ENCODE measurements around the gene CCNQ.

CCNQ gene

DNA sequence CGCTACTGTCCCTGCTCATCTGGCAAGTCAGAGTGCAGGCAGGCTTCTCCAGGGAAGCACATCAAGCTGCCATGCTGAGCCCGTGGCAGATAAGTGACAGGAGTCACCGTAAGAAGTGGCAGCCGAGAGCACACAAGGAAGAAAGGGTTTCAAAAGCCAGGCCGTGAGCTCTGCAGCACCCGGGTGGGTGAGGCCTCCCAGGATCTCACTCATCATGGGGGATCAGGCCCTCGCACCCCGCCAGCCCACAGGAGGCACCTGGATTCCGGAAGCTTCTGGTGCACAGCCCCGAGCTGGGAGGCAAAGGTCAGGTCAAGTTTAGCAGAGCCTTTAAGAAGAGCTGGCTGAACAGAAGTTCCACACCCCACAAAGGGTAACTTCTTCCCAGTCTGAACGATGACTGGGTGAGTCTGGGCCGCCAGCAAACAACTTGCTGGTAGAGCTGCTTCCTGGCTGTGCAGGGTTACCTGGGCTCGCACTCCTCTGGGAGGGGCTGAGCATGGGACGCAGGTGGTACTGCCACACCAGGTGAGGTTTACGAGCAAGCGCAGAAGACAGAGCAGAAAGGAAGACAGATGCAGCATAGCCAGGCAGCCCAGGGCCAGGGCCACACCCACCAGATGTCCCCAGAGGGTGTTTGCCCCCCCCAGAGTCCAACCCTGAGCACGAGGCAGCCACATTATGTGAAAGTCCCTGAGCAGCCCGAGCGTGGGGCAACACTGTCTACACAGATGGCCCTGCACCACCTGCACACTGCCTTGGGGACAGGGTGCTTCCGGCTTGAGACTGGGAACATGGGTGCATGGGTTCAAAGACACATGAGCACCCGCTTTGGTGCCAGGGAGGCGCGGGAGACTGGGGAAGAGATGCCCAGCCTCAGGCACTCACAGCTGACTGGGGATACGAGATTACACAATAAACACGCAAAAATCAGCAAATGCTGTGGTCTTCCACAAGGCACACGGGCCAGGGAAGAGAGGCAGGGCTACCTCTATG lies 7.7 kb downstream of the CCNQ start:
- TF ChIP-seq EZH2 (optimal IDR thresholded peaks at IDR 0.05; ENCODE audit: low read depth, low read length) (no peak), EZH2phosphoT487 (IDR thresholded peaks at IDR 0.05; ENCODE audit: low read length) (no peak)
- TF ChIP-seq, protein P1, sequence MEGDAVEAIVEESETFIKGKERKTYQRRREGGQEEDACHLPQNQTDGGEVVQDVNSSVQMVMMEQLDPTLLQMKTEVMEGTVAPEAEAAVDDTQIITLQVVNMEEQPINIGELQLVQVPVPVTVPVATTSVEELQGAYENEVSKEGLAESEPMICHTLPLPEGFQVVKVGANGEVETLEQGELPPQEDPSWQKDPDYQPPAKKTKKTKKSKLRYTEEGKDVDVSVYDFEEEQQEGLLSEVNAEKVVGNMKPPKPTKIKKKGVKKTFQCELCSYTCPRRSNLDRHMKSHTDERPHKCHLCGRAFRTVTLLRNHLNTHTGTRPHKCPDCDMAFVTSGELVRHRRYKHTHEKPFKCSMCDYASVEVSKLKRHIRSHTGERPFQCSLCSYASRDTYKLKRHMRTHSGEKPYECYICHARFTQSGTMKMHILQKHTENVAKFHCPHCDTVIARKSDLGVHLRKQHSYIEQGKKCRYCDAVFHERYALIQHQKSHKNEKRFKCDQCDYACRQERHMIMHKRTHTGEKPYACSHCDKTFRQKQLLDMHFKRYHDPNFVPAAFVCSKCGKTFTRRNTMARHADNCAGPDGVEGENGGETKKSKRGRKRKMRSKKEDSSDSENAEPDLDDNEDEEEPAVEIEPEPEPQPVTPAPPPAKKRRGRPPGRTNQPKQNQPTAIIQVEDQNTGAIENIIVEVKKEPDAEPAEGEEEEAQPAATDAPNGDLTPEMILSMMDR (IDR thresholded peaks at IDR 0.05; ENCODE audit: low read length) = no peak
- DNase-seq = no peak
- H3K9ac ChIP-seq (ENCODE audit: low read length) = no peak overlapping the region
- no peaks in the 10 kb centered on the region for H3K79me2 ChIP-seq (ENCODE audit: low read length)
- no peaks in the 10 kb centered on the region for H4K20me1 ChIP-seq (ENCODE audit: insufficient read depth, low read length)
- no peak overlapping the region for H3K27ac ChIP-seq (ENCODE audit: low read length)
- H3K27me3 ChIP-seq (replicated peaks; ENCODE audit: insufficient read depth, low read length) = no peaks in the 10 kb centered on the region
- no peak overlapping the region for H3K4me2 ChIP-seq (ENCODE audit: low read depth, low read length)
- no peak overlapping the region for H2AFZ ChIP-seq (ENCODE audit: low read length)
- no peaks in the 10 kb centered on the region for H3K4me1 ChIP-seq (ENCODE audit: low read length)
- no peaks in the 10 kb centered on the region for H3F3A ChIP-seq (ENCODE audit: insufficient read depth, low read length)
- H3K4me3 ChIP-seq (ENCODE audit: low read length) = no peak overlapping the region
- H3K9me2 ChIP-seq (replicated peaks; ENCODE audit: insufficient read depth, low read length) = no peaks in the 10 kb centered on the region
- no peaks in the 10 kb centered on the region for H3K9me3 ChIP-seq (replicated peaks; ENCODE audit: insufficient read depth, low read length)
- no peaks in the 10 kb centered on the region for H3K36me3 ChIP-seq (replicated peaks; ENCODE audit: insufficient read depth, low read length)

GRCh38 chrX:153588782-153589446 lies 10.0 kb downstream of the CCNQ start:
- H3K79me2 ChIP-seq (ENCODE audit: low read length) = no peaks in the 10 kb centered on the region
- TF ChIP-seq EZH2 (optimal IDR thresholded peaks at IDR 0.05; ENCODE audit: low read depth, low read length) (no peak), EZH2phosphoT487 (IDR thresholded peaks at IDR 0.05; ENCODE audit: low read length) (no peak)
- TF ChIP-seq, protein P1 (IDR thresholded peaks at IDR 0.05; ENCODE audit: low read length) = no peak
- H3K4me1 ChIP-seq (ENCODE audit: low read length) = no peaks in the 10 kb centered on the region
- H3F3A ChIP-seq (ENCODE audit: insufficient read depth, low read length) = no peaks in the 10 kb centered on the region
- H2AFZ ChIP-seq (ENCODE audit: low read length) = no peak overlapping the region
- no peaks in the 10 kb centered on the region for H4K20me1 ChIP-seq (ENCODE audit: insufficient read depth, low read length)
- no peaks in the 10 kb centered on the region for H3K27me3 ChIP-seq (replicated peaks; ENCODE audit: insufficient read depth, low read length)
- H3K9me2 ChIP-seq (replicated peaks; ENCODE audit: insufficient read depth, low read length) = no peaks in the 10 kb centered on the region
- no peaks in the 10 kb centered on the region for H3K36me3 ChIP-seq (replicated peaks; ENCODE audit: insufficient read depth, low read length)
- no peak overlapping the region for H3K27ac ChIP-seq (ENCODE audit: low read length)
- no peak overlapping the region for H3K9ac ChIP-seq (ENCODE audit: low read length)
- no peak for DNase-seq
- no peaks in the 10 kb centered on the region for H3K9me3 ChIP-seq (replicated peaks; ENCODE audit: insufficient read depth, low read length)
- no peak overlapping the region for H3K4me2 ChIP-seq (ENCODE audit: low read depth, low read length)
- no peak overlapping the region for H3K4me3 ChIP-seq (ENCODE audit: low read length)

DNA sequence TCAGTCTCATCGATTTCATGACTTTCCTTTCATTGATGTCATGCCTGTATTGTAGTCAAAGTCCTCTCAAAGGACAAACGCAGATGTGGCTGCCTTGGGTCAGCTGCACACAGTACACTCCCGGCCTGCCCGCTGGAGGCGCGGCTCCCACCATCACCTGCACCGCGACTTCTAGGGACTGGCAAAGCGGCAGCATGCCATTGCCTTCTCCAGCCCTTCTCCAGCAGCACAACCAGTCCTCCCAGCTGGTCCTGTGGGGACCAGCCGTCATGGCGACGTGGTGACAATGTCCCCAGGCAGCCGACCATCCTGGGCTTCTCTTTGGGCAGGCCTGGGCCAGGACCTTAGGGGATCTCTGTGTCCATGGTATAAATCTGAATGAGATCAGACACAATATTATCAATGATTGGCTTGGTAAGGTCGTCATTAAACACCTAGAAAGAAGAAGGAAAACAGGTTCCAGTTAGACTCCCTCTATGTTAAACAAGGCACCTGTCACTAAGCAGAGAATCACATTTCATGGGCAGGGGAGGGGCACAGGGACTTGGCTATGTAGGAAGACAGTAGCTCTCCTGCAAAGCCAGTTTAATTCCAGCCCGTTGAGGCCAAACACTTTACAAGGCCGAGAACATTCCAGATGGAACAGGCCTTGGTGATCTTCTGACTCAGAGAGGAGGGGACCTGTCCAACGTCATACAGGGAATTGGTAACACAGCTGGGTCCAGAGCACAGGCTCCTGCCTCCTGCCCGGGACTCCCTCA lies 10.7 kb downstream of the CCNQ start:
- H3K9me3 ChIP-seq (replicated peaks; ENCODE audit: insufficient read depth, low read length) = no peaks in the 10 kb centered on the region
- DNase-seq = no peak

More for the DNA sequence above, 10.7 kb downstream of the CCNQ start:
- Histone ChIP-seq H3K27ac (ENCODE audit: low read length) (no peak overlapping the region), H2AFZ (ENCODE audit: low read length) (no peak overlapping the region), H3K36me3 (replicated peaks; ENCODE audit: insufficient read depth, low read length) (no peaks in the 10 kb centered on the region), H3K9ac (ENCODE audit: low read length) (no peak overlapping the region), H3K4me1 (ENCODE audit: low read length) (no peaks in the 10 kb centered on the region), H3F3A (ENCODE audit: insufficient read depth, low read length) (no peaks in the 10 kb centered on the region), H3K79me2 (ENCODE audit: low read length) (no peaks in the 10 kb centered on the region), H3K9me2 (replicated peaks; ENCODE audit: insufficient read depth, low read length) (no peaks in the 10 kb centered on the region), H4K20me1 (ENCODE audit: insufficient read depth, low read length) (no peaks in the 10 kb centered on the region), H3K4me2 (ENCODE audit: low read depth, low read length) (no peak overlapping the region), H3K4me3 (ENCODE audit: low read length) (no peak overlapping the region), H3K27me3 (replicated peaks; ENCODE audit: insufficient read depth, low read length) (no peaks in the 10 kb centered on the region)
- TF ChIP-seq, protein P1 (IDR thresholded peaks at IDR 0.05; ENCODE audit: low read length) = no peak
- TF ChIP-seq EZH2phosphoT487 (IDR thresholded peaks at IDR 0.05; ENCODE audit: low read length) (no peak), EZH2 (optimal IDR thresholded peaks at IDR 0.05; ENCODE audit: low read depth, low read length) (no peak)

Data from MM.1S (cell line).